ENCODE results near the gene CYP27B1. TPM values are rescaled to one million over a fixed set of nuclear protein-coding genes. Genes with fewer than 3 reads are reported as not detected.

CYP27B1 gene
- total RNA-seq, 1 experiment from 2014 or later = 27.5 TPM

- Mint-ChIP-seq H3K9me3 (ENCODE audit: unreplicated experiment) (no peaks in the 10 kb centered on the region), H3K36me3 (ENCODE audit: insufficient read depth, unreplicated experiment) (peaks cover 13% of the 10 kb centered on the region), H3K27ac (ENCODE audit: low read depth, unreplicated experiment) (peak overlapping the region; percentile 100), H3K4me1 (ENCODE audit: insufficient read depth, unreplicated experiment) (peaks cover 39% of the 10 kb centered on the region), H3K4me3 (ENCODE audit: unreplicated experiment) (peak overlapping the region; percentile 99), H3K27me3 (ENCODE audit: insufficient read depth, unreplicated experiment) (no peaks in the 10 kb centered on the region)
- peak; percentile 95 for DNase-seq (ENCODE audit: unreplicated experiment)
- TF ChIP-seq, protein P1, sequence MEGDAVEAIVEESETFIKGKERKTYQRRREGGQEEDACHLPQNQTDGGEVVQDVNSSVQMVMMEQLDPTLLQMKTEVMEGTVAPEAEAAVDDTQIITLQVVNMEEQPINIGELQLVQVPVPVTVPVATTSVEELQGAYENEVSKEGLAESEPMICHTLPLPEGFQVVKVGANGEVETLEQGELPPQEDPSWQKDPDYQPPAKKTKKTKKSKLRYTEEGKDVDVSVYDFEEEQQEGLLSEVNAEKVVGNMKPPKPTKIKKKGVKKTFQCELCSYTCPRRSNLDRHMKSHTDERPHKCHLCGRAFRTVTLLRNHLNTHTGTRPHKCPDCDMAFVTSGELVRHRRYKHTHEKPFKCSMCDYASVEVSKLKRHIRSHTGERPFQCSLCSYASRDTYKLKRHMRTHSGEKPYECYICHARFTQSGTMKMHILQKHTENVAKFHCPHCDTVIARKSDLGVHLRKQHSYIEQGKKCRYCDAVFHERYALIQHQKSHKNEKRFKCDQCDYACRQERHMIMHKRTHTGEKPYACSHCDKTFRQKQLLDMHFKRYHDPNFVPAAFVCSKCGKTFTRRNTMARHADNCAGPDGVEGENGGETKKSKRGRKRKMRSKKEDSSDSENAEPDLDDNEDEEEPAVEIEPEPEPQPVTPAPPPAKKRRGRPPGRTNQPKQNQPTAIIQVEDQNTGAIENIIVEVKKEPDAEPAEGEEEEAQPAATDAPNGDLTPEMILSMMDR (IDR thresholded peaks at IDR 0.05; ENCODE audit: unreplicated experiment) = no peak
- CTCF ChIA-PET = interaction anchor here (0.5 to 1.7 kb wide), 6 partner anchors 9 to 309 kb away, joined by 3 to 6 read pairs (median 4); partner anchors contain the start of gene TSFM
- TSS peak; percentile 63 for BruUV-seq (replicated peaks)
- intact Hi-C loops (cut with micrococcal nuclease) = no loop called here
- POLR2A ChIA-PET = interaction anchor here (0.6 to 3.4 kb wide), 9 partner anchors 11 to 169 kb away, joined by 3 to 39 read pairs (median 5); partner anchors contain the start of genes CDK4, OS9 and TSFM
Observed at GRCh38 chr12:57771236-57771872, 4.5 kb upstream of the CYP27B1 start.

- intact Hi-C loops (cut with micrococcal nuclease) = no loop called here
- Mint-ChIP-seq H3K4me3 (ENCODE audit: unreplicated experiment) (peak overlapping the region; percentile 99), H3K36me3 (ENCODE audit: insufficient read depth, unreplicated experiment) (peaks cover 11% of the 10 kb centered on the region), H3K9me3 (ENCODE audit: unreplicated experiment) (no peaks in the 10 kb centered on the region), H3K27ac (ENCODE audit: low read depth, unreplicated experiment) (peak overlapping the region; percentile 100), H3K4me1 (ENCODE audit: insufficient read depth, unreplicated experiment) (peaks cover 35% of the 10 kb centered on the region), H3K27me3 (ENCODE audit: insufficient read depth, unreplicated experiment) (no peaks in the 10 kb centered on the region)
- TF ChIP-seq, protein P1 (IDR thresholded peaks at IDR 0.05; ENCODE audit: unreplicated experiment) = no peak
- no peak for DNase-seq (ENCODE audit: unreplicated experiment)
- CTCF ChIA-PET = interaction anchor here (0.5 to 1.3 kb wide), 4 partner anchors 8 to 308 kb away, joined by 3 to 4 read pairs (median 3); partner anchors contain the start of gene B4GALNT1
- no TSS peak for BruUV-seq (replicated peaks)
- POLR2A ChIA-PET = interaction anchor here (0.6 kb wide), 1 partner anchor 77 kb away, joined by 4 read pairs; the partner anchor contains the start of gene OS9
Observed at GRCh38 chr12:57770734-57771133, 3.9 kb upstream of the CYP27B1 start.

DNA sequence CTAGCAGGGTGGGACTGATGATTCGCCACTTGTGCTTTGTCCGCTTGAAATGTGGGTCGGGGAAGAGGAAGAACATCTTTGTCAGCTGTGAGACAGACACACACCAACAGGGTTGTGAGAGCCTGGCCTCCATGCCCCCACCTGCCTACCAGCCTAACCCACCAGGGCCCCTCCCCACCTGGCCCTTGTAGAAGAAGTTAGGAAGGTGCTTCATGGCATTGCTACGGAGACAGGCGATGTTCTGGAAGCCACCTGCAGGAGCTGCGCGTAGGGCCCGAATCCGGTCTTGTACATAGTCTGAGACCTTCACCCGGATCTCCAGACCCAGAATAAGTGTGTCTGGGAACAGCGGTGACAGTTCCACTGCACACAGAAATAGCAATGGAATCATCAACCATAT lies 2.7 kb upstream of the CYP27B1 start:
- ChIA-PET CTCF (interaction anchor here (1.0 kb wide), 1 partner anchor 137 kb away, joined by 3 read pairs; the partner anchor contains the start of gene B4GALNT1), POLR2A (no interaction called here)
- intact Hi-C loops (cut with micrococcal nuclease) = no loop called here
- H3K27me3 Mint-ChIP-seq (ENCODE audit: insufficient read depth, unreplicated experiment) = no peaks in the 10 kb centered on the region
- H3K4me3 Mint-ChIP-seq (ENCODE audit: unreplicated experiment) = no peak overlapping the region
- peaks cover 33% of the 10 kb centered on the region for H3K4me1 Mint-ChIP-seq (ENCODE audit: insufficient read depth, unreplicated experiment)
- H3K9me3 Mint-ChIP-seq (ENCODE audit: unreplicated experiment) = no peaks in the 10 kb centered on the region
- DNase-seq (ENCODE audit: unreplicated experiment) = no peak
- TF ChIP-seq, protein P1 (IDR thresholded peaks at IDR 0.05; ENCODE audit: unreplicated experiment) = no peak
- no peak overlapping the region for H3K27ac Mint-ChIP-seq (ENCODE audit: low read depth, unreplicated experiment)
- H3K36me3 Mint-ChIP-seq (ENCODE audit: insufficient read depth, unreplicated experiment) = peaks cover 7% of the 10 kb centered on the region
- BruUV-seq (replicated peaks) = no TSS peak

DNA sequence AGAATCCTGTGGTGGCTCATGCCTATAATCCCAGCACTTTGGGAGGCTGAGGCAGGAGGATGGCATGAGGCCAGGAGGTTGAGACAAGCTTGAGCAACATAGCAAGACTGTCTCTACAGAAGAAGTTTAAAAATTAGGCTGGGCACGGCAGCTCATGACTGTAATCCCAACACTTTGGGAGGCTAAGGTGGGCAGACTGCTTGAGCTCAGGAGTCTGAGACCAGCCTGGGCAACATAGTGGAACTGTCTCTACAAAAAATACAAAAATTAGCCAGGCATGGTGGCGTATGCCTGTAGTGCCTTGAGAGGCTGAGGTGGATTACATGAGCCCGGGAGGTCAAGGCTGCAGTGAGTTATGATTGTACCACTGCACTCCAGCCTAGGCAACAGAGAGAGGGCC lies 998 bp upstream of the CYP27B1 start:
- Mint-ChIP-seq H3K27me3 (ENCODE audit: insufficient read depth, unreplicated experiment) (no peaks in the 10 kb centered on the region), H3K4me1 (ENCODE audit: insufficient read depth, unreplicated experiment) (peaks cover 41% of the 10 kb centered on the region), H3K4me3 (ENCODE audit: unreplicated experiment) (no peak overlapping the region), H3K9me3 (ENCODE audit: unreplicated experiment) (no peaks in the 10 kb centered on the region), H3K27ac (ENCODE audit: low read depth, unreplicated experiment) (no peak overlapping the region), H3K36me3 (ENCODE audit: insufficient read depth, unreplicated experiment) (peaks cover 18% of the 10 kb centered on the region)
- TF ChIP-seq, protein P1 (IDR thresholded peaks at IDR 0.05; ENCODE audit: unreplicated experiment) = no peak
- ChIA-PET POLR2A (interaction anchor here (0.8 to 2.5 kb wide), 6 partner anchors 12 to 244 kb away, joined by 3 to 26 read pairs (median 5); partner anchors contain the start of genes MARCHF9, MBD6, TSFM and TSPAN31), CTCF (interaction anchor here (0.7 to 2.9 kb wide), 6 partner anchors 8 to 334 kb away, joined by 3 to 12 read pairs (median 4); partner anchors contain the start of gene TSFM)
- no peak for DNase-seq (ENCODE audit: unreplicated experiment)
- no TSS peak for BruUV-seq (replicated peaks)
- intact Hi-C loops (cut with micrococcal nuclease) = no loop called here

Data from MCF 10A (cell line).